ENCODE results near the gene ATF2. TPM values are rescaled to one million over a fixed set of nuclear protein-coding genes. Genes with fewer than 3 reads are reported as not detected.

The ATF2 gene
- total and polyA plus RNA-seq, 2 experiments from 2014 or later, result 23.0 to 53.5 TPM

GRCh38 chr2:175156534-175156933, 11.5 kb downstream of the ATF2 start:
- Histone ChIP-seq H3K27me3 (no peaks in the 10 kb centered on the region), H3K4me3 (no peak overlapping the region), H3K4me2 (no peak overlapping the region), H3K9me3 (ENCODE audit: low read depth) (no peaks in the 10 kb centered on the region), H3K9me2 (replicated peaks; ENCODE audit: insufficient read depth) (no peaks in the 10 kb centered on the region), H3K4me1 (ENCODE audit: insufficient read depth) (peaks cover 4% of the 10 kb centered on the region), H4K20me1 (ENCODE audit: insufficient read depth, poor library complexity, severe bottlenecking) (peaks cover 81% of the 10 kb centered on the region), H2AFZ (no peak overlapping the region), H3K27ac (no peak overlapping the region), H3K79me2 (peaks cover 100% of the 10 kb centered on the region), H3K36me3 (replicated peaks; ENCODE audit: insufficient read depth, low read depth) (no peaks in the 10 kb centered on the region)
- WGBS (ENCODE audit: low lambda C conversion rate, missing lambda C conversion rate), result 80% methylated on average over 5 of the region's 5 CpGs
- no peak for TF ChIP-seq EZH2phosphoT487 (IDR thresholded peaks at IDR 0.05; ENCODE audit: low read depth, severe bottlenecking, unreplicated experiment)
- peak; percentile 14 for DNase-seq (ENCODE audit: low spot score)

DNA sequence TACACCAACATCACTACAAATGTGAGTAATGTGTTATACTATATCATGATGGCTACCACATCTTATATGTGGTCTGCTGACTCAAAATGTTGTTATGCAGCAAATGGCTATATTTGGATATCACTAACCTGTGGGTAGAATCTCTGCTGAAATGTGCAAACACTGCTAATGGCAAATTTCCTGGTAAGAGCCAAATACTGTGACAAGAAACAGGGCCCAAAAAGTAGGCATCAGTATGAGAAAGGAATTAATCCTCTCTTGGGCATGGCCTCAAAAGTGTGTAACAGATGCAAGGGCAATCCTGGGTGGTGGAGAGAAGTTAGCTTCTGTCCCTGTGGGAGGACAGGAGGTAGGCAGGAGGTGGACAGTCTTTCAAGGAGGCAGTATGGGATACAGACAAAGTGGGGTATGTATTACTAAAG, 13.3 kb downstream of the ATF2 start:
- Histone ChIP-seq H3K4me2 (no peak overlapping the region), H3K4me1 (ENCODE audit: insufficient read depth) (peaks cover 4% of the 10 kb centered on the region), H4K20me1 (ENCODE audit: insufficient read depth, poor library complexity, severe bottlenecking) (peaks cover 73% of the 10 kb centered on the region), H3K9me3 (ENCODE audit: low read depth) (no peaks in the 10 kb centered on the region), H3K27me3 (no peaks in the 10 kb centered on the region), H3K27ac (no peak overlapping the region), H3K4me3 (no peak overlapping the region), H3K9me2 (replicated peaks; ENCODE audit: insufficient read depth) (no peaks in the 10 kb centered on the region), H3K36me3 (replicated peaks; ENCODE audit: insufficient read depth, low read depth) (no peaks in the 10 kb centered on the region), H2AFZ (no peak overlapping the region), H3K79me2 (peaks cover 100% of the 10 kb centered on the region)
- TF ChIP-seq EZH2phosphoT487 (IDR thresholded peaks at IDR 0.05; ENCODE audit: low read depth, severe bottlenecking, unreplicated experiment) (no peak), EZH2 (IDR thresholded peaks at IDR 0.05; ENCODE audit: borderline replicate concordance) (no peak)
- TF ChIP-seq, protein P1, sequence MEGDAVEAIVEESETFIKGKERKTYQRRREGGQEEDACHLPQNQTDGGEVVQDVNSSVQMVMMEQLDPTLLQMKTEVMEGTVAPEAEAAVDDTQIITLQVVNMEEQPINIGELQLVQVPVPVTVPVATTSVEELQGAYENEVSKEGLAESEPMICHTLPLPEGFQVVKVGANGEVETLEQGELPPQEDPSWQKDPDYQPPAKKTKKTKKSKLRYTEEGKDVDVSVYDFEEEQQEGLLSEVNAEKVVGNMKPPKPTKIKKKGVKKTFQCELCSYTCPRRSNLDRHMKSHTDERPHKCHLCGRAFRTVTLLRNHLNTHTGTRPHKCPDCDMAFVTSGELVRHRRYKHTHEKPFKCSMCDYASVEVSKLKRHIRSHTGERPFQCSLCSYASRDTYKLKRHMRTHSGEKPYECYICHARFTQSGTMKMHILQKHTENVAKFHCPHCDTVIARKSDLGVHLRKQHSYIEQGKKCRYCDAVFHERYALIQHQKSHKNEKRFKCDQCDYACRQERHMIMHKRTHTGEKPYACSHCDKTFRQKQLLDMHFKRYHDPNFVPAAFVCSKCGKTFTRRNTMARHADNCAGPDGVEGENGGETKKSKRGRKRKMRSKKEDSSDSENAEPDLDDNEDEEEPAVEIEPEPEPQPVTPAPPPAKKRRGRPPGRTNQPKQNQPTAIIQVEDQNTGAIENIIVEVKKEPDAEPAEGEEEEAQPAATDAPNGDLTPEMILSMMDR (IDR thresholded peaks at IDR 0.05; ENCODE audit: poor library complexity), result no peak
- no peak for DNase-seq (ENCODE audit: low spot score)

DNA sequence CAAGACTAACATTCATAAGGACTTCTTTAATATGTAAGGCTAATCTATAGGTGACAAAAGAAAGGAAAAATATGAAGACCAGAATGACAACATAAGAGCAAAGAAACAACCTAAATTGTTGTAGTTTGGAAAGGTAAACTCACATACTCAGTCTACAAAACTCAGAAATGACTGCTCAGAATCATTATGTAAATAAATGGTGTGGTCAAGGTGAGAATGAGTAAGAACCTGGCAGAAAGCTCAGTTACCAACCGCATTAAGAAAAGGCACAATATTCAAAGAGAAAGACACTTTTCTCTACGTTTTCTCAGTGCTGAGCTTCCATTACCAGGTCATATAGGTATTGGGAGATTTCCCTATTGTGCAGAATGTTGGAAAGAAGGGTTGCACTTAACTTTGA, 15.8 kb downstream of the ATF2 start:
- TF ChIP-seq EZH2phosphoT487 (IDR thresholded peaks at IDR 0.05; ENCODE audit: low read depth, severe bottlenecking, unreplicated experiment) (no peak), EZH2 (IDR thresholded peaks at IDR 0.05; ENCODE audit: borderline replicate concordance) (no peak)
- TF ChIP-seq, protein P1 (IDR thresholded peaks at IDR 0.05; ENCODE audit: poor library complexity), result no peak
- 78% methylated on average over 2 of the region's 2 CpGs for WGBS (ENCODE audit: low lambda C conversion rate, missing lambda C conversion rate)
- H3K9me2 ChIP-seq (replicated peaks; ENCODE audit: insufficient read depth), result no peaks in the 10 kb centered on the region
- H3K36me3 ChIP-seq (replicated peaks; ENCODE audit: insufficient read depth, low read depth), result no peaks in the 10 kb centered on the region
- H3K79me2 ChIP-seq, result peaks cover 100% of the 10 kb centered on the region
- peaks cover 4% of the 10 kb centered on the region for H3K4me1 ChIP-seq (ENCODE audit: insufficient read depth)
- no peak overlapping the region for H2AFZ ChIP-seq
- no peak for DNase-seq (ENCODE audit: low spot score)
- no peak overlapping the region for H3K27ac ChIP-seq
- no peaks in the 10 kb centered on the region for H3K27me3 ChIP-seq
- H3K4me3 ChIP-seq, result no peak overlapping the region
- H3K4me2 ChIP-seq, result no peak overlapping the region
- no peaks in the 10 kb centered on the region for H3K9me3 ChIP-seq (ENCODE audit: low read depth)
- peaks cover 60% of the 10 kb centered on the region for H4K20me1 ChIP-seq (ENCODE audit: insufficient read depth, poor library complexity, severe bottlenecking)

GRCh38 chr2:175151791-175152190, 16.2 kb downstream of the ATF2 start:
- H4K20me1 ChIP-seq (ENCODE audit: insufficient read depth, poor library complexity, severe bottlenecking), result peaks cover 56% of the 10 kb centered on the region
- H3K4me2 ChIP-seq, result no peak overlapping the region
- TF ChIP-seq, protein P1 (IDR thresholded peaks at IDR 0.05; ENCODE audit: poor library complexity), result no peak
- TF ChIP-seq EZH2phosphoT487 (IDR thresholded peaks at IDR 0.05; ENCODE audit: low read depth, severe bottlenecking, unreplicated experiment), result no peak
- TF ChIP-seq EZH2 (IDR thresholded peaks at IDR 0.05; ENCODE audit: borderline replicate concordance), result no peak
- H2AFZ ChIP-seq, result no peak overlapping the region
- peaks cover 100% of the 10 kb centered on the region for H3K79me2 ChIP-seq
- H3K4me3 ChIP-seq, result no peak overlapping the region
- no peak overlapping the region for H3K27ac ChIP-seq
- H3K9me3 ChIP-seq (ENCODE audit: low read depth), result no peaks in the 10 kb centered on the region
- no peaks in the 10 kb centered on the region for H3K27me3 ChIP-seq
- H3K4me1 ChIP-seq (ENCODE audit: insufficient read depth), result peaks cover 4% of the 10 kb centered on the region
- 52% methylated on average over 1 of the region's 1 CpG for WGBS (ENCODE audit: low lambda C conversion rate, missing lambda C conversion rate)
- H3K36me3 ChIP-seq (replicated peaks; ENCODE audit: insufficient read depth, low read depth), result no peaks in the 10 kb centered on the region
- H3K9me2 ChIP-seq (replicated peaks; ENCODE audit: insufficient read depth), result no peaks in the 10 kb centered on the region
- no peak for DNase-seq (ENCODE audit: low spot score)
